Measurements from ENCODE around the gene PHKB. TPM values are rescaled to one million over a fixed set of nuclear protein-coding genes. Genes with fewer than 3 reads are reported as not detected.

The PHKB gene
- total RNA-seq, 1 donor from 2014 or later, result 44.5 TPM

DNA sequence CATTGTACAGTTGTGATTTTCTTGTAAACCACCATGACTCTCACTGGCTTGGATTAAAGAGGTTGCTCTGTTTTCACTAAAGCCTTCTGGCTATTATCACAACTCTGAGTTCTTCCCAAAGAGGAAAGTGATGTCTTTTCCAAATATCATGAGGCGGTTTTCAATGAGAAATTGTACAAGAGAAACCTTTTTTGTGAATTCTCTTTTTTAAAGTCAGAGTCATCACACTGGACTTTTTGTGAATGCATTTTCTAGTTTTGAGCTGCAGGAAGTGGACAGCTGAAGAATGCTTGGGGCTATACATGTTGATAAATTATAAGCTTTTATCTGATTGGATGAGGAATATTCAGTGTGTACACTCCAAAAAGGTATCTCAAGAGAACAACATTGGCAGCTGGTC is 100.2 kb downstream of the PHKB start:
- Histone ChIP-seq H3K36me3 (ENCODE audit: control insufficient read depth, insufficient read depth, low read length) (no peaks in the 10 kb centered on the region), H3K4me3 (ENCODE audit: low read depth, low read length) (no peak overlapping the region), H3K27me3 (ENCODE audit: control insufficient read depth, insufficient read depth, low read length) (no peaks in the 10 kb centered on the region)
- TF ChIP-seq, protein P1, sequence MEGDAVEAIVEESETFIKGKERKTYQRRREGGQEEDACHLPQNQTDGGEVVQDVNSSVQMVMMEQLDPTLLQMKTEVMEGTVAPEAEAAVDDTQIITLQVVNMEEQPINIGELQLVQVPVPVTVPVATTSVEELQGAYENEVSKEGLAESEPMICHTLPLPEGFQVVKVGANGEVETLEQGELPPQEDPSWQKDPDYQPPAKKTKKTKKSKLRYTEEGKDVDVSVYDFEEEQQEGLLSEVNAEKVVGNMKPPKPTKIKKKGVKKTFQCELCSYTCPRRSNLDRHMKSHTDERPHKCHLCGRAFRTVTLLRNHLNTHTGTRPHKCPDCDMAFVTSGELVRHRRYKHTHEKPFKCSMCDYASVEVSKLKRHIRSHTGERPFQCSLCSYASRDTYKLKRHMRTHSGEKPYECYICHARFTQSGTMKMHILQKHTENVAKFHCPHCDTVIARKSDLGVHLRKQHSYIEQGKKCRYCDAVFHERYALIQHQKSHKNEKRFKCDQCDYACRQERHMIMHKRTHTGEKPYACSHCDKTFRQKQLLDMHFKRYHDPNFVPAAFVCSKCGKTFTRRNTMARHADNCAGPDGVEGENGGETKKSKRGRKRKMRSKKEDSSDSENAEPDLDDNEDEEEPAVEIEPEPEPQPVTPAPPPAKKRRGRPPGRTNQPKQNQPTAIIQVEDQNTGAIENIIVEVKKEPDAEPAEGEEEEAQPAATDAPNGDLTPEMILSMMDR (IDR thresholded peaks at IDR 0.05; ENCODE audit: insufficient read depth, low read length, severe bottlenecking), result no peak
- DNase-seq (ENCODE audit: low read depth) (no peak), FAIRE-seq (no peak)

GRCh38 chr16:47562366-47562765 is 101.2 kb downstream of the PHKB start:
- FAIRE-seq (no peak), DNase-seq (ENCODE audit: low read depth) (no peak)
- no peaks in the 10 kb centered on the region for H3K36me3 ChIP-seq (ENCODE audit: control insufficient read depth, insufficient read depth, low read length)
- H3K27me3 ChIP-seq (ENCODE audit: control insufficient read depth, insufficient read depth, low read length), result no peaks in the 10 kb centered on the region
- TF ChIP-seq, protein P1 (IDR thresholded peaks at IDR 0.05; ENCODE audit: insufficient read depth, low read length, severe bottlenecking), result no peak
- H3K4me3 ChIP-seq (ENCODE audit: low read depth, low read length), result no peak overlapping the region

- FAIRE-seq (no peak), DNase-seq (ENCODE audit: low read depth) (peak; percentile 65)
- Histone ChIP-seq H3K27me3 (ENCODE audit: control insufficient read depth, insufficient read depth, low read length) (no peaks in the 10 kb centered on the region), H3K4me3 (ENCODE audit: low read depth, low read length) (no peak overlapping the region), H3K36me3 (ENCODE audit: control insufficient read depth, insufficient read depth, low read length) (no peaks in the 10 kb centered on the region)
- TF ChIP-seq, protein P1 (IDR thresholded peaks at IDR 0.05; ENCODE audit: insufficient read depth, low read length, severe bottlenecking), result no peak
Measured at GRCh38 chr16:47565454-47565853, 104.3 kb downstream of the PHKB start.

- Histone ChIP-seq H3K4me3 (ENCODE audit: low read depth, low read length) (no peak overlapping the region), H3K27me3 (ENCODE audit: control insufficient read depth, insufficient read depth, low read length) (no peaks in the 10 kb centered on the region), H3K36me3 (ENCODE audit: control insufficient read depth, insufficient read depth, low read length) (no peaks in the 10 kb centered on the region)
- DNase-seq (ENCODE audit: low read depth) (no peak), FAIRE-seq (no peak)
- TF ChIP-seq, protein P1 (IDR thresholded peaks at IDR 0.05; ENCODE audit: insufficient read depth, low read length, severe bottlenecking), result no peak
Measured at GRCh38 chr16:47567321-47567720, 106.2 kb downstream of the PHKB start.

DNA sequence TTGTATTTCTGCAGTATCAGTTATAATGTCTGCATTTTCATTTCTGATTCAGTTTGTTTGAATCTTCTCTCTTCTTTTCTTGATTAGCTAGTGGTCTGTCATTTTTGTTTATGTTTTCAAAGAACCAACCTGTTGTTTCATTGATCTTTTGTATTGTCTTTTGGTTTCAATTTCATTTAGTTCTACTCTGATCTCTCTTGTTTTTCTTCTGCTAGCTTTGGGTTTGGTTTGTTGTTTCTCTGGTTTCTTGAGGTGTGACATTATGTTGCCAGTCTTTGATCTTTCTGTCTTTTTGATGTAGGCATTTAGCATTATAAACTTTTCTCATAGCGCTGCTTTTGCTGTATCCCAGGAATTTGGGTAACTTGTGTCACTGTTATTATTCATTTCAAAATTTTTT is 107.2 kb downstream of the PHKB start:
- FAIRE-seq (no peak), DNase-seq (ENCODE audit: low read depth) (no peak)
- no peaks in the 10 kb centered on the region for H3K27me3 ChIP-seq (ENCODE audit: control insufficient read depth, insufficient read depth, low read length)
- no peak overlapping the region for H3K4me3 ChIP-seq (ENCODE audit: low read depth, low read length)
- H3K36me3 ChIP-seq (ENCODE audit: control insufficient read depth, insufficient read depth, low read length), result no peaks in the 10 kb centered on the region
- TF ChIP-seq, protein P1 (IDR thresholded peaks at IDR 0.05; ENCODE audit: insufficient read depth, low read length, severe bottlenecking), result no peak

- TF ChIP-seq, protein P1 (IDR thresholded peaks at IDR 0.05; ENCODE audit: insufficient read depth, low read length, severe bottlenecking), result no peak
- H3K27me3 ChIP-seq (ENCODE audit: control insufficient read depth, insufficient read depth, low read length), result no peaks in the 10 kb centered on the region
- DNase-seq (ENCODE audit: low read depth) (no peak), FAIRE-seq (no peak)
- no peak overlapping the region for H3K4me3 ChIP-seq (ENCODE audit: low read depth, low read length)
- H3K36me3 ChIP-seq (ENCODE audit: control insufficient read depth, insufficient read depth, low read length), result no peaks in the 10 kb centered on the region
Measured at GRCh38 chr16:47571049-47571448, 109.9 kb downstream of the PHKB start.
